HG03457 (cell line): ENCODE data around the gene PDE4B.
A peak's percentile ranks its signal among the peaks of the same experiment; 100 is the strongest.
"Not testable (repeated sequence)": the region's sequence is repeated elsewhere in the genome, so short reads cannot be mapped to it uniquely, and the experiment has no call there.

ENCODE experiments used
- ATAC-seq: cut with Tn5 transposase; IDR thresholded peaks from one replicate; pipeline ENCODE4 v1.9.1; 2021; ENCODE audit warnings: moderate number of reproducible peaks; ENCODE audit not compliant: unreplicated experiment

PDE4B gene

DNA sequence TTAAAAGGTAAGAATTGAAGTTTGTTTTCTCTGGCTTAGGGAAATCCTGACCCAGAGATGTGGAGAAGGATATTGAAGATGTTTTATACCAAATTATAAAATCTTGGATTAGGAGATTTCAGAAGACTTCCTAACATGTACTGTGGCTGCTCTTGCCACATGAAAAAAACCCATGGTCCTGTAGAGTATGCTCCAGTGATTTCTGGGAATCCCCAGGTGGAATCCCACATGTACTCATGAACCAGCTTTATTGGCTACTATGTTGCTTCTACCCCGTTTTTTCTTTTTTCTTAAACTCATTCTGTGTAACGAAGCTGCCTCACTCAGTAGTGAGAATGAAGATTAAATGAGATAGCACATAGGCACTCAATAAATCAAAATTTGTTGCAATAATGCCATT lies 608.5 kb downstream of the PDE4B start:
- ATAC-seq, result no peak

- peak; percentile 83 for ATAC-seq
Measured at GRCh38 chr1:66402194-66402593, 609.5 kb downstream of the PDE4B start.

- no peak for ATAC-seq
Measured at GRCh38 chr1:66403007-66403731, 610.5 kb downstream of the PDE4B start.

DNA sequence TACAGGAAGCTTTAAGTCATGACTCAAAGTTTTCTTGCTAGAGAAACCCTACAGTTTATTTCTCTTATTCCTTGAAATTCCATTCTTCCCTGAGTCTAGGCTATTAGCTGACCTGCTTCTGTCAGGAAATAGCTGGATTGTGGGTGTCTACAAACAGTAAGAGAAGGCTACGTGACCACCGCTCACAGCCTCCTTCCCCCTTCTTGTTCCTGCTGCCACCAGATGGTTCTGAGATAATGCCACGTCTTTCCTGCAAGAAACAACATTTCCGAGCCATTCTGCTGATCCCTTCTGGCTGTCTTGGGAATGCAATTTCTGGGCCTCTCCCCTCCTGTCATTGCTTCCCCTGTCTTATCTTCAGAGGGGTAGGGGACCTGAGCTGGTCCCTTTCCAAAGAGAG lies 612.4 kb downstream of the PDE4B start:
- ATAC-seq, result no peak

GRCh38 chr1:66411449-66411848 lies 618.8 kb downstream of the PDE4B start:
- ATAC-seq, result not testable (repeated sequence)

DNA sequence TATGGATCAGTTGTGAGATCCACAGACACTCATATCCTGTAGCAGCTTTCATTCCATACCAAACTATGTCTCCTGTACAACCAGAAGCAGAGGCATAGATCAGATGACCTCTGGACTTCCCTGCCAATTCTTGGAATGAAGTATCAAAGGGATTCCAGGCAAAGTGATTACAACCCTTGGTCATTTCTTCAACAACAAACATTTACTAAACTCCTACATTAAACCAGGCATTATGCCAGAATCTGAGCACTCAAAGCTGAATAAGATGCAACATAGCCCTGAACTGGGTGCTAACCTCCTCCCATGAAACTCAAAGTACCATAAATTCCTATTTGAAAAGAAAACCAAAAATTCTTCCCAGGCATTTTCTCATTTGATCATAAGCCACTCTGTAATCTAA lies 620.0 kb downstream of the PDE4B start:
- ATAC-seq, result no peak

DNA sequence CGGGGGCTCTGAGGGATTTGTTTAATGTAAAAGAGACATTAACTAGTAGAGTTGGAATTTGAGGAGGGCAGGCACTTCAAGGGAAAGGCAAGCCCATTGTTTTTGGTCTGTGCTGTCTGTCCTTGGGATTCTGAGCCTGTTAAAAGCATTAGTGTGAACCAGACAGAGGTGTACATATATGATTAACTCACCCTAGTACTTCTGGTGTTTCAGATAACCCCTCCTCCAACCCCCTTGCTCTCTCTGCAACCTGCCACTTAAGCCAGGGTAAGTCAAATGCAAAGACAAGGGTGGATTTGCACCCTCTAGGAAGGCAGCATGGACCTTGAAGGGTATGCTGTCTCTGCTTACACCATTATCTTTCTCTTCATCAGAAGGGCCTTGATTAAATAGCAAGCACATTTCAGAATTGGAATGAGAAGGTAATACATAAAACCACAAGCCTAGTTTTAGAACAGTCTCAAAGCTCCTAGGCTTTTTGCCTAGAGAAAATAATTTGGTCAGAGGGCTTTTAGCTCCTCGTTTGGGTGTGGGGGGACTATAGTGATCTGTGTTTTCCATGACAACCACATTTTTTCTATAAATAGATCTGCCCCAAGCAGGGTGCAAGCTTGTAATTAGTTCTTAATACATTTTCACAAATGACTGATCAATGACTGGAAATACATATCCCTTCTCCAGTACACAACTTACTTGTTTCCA lies 620.6 kb downstream of the PDE4B start:
- peak; percentile 90 for ATAC-seq

GRCh38 chr1:66413838-66414175 lies 621.1 kb downstream of the PDE4B start:
- ATAC-seq, result no peak

GRCh38 chr1:66415281-66415680 lies 622.6 kb downstream of the PDE4B start:
- ATAC-seq, result no peak

DNA sequence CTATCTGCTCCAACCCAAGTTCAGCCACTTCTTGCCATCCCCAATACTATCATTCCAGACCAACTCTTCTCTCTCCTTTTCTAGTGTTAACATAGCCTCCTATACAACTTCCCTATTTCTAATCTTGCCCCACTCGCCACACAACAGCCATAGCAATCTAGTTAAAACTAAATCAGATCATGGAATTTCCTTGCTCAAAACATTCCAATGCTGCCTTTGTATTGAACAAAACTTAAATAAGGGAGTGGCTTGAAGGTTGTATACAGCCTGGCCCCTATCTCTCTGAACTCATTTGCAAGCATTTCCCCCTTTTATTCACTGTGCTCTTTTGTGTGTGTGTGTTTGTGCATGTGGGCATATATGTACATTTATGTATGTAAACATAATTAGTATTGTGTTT lies 623.2 kb downstream of the PDE4B start:
- ATAC-seq, result no peak

- no peak for ATAC-seq
Measured at GRCh38 chr1:66416295-66416694, 623.6 kb downstream of the PDE4B start.

GRCh38 chr1:66418021-66418420 lies 625.3 kb downstream of the PDE4B start:
- no peak for ATAC-seq

GRCh38 chr1:66420171-66420570 lies 627.5 kb downstream of the PDE4B start:
- not testable (repeated sequence) for ATAC-seq

- not testable (repeated sequence) for ATAC-seq
Measured at GRCh38 chr1:66420906-66421305, 628.2 kb downstream of the PDE4B start.

GRCh38 chr1:66422804-66423203 lies 630.1 kb downstream of the PDE4B start:
- no peak for ATAC-seq
